Activated CD4-positive, alpha-beta T cell treated with anti-CD3 and anti-CD28 coated beads, Interleukin-2, Interleukin-4, amounts not matched to agents 100 ng/mL and 50 ng/mL, durations not matched to agents 16 hours and 8 hours (primary cell): ENCODE results near the gene MRPS24.

Experiments
- DNase-seq: peaks from one replicate; pipeline ENCODE4 v3.0.0-alpha.2; 2020; ENCODE audit warnings: low spot score

Gene MRPS24

GRCh38 chr7:43877968-43878864, 8.9 kb upstream of the MRPS24 start:
- DNase-seq, result no peak

- DNase-seq, result no peak
Measured at GRCh38 chr7:43876976-43877745, 7.8 kb upstream of the MRPS24 start.

GRCh38 chr7:43876241-43876640, 6.9 kb upstream of the MRPS24 start:
- DNase-seq, result no peak

GRCh38 chr7:43873300-43873699, 4.0 kb upstream of the MRPS24 start:
- no peak for DNase-seq

GRCh38 chr7:43872406-43873110, 3.2 kb upstream of the MRPS24 start:
- no peak for DNase-seq

- DNase-seq, result no peak
Measured at GRCh38 chr7:43871064-43871463, 1.7 kb upstream of the MRPS24 start.

GRCh38 chr7:43870316-43870715, 999 bp upstream of the MRPS24 start:
- no peak for DNase-seq

- no peak for DNase-seq
Measured at GRCh38 chr7:43869867-43870240, 537 bp upstream of the MRPS24 start.

GRCh38 chr7:43868681-43869005, 674 bp downstream of the MRPS24 start:
- DNase-seq, result no peak

GRCh38 chr7:43868181-43868580, 1.1 kb downstream of the MRPS24 start:
- DNase-seq, result no peak

GRCh38 chr7:43865277-43865676, 4.0 kb downstream of the MRPS24 start:
- no peak for DNase-seq

- no peak for DNase-seq
Measured at GRCh38 chr7:43864126-43864525, 5.2 kb downstream of the MRPS24 start.

GRCh38 chr7:43856996-43857395, 12.3 kb downstream of the MRPS24 start:
- DNase-seq, result no peak

GRCh38 chr7:43856316-43856715, 13.0 kb downstream of the MRPS24 start:
- no peak for DNase-seq

- no peak for DNase-seq
Measured at GRCh38 chr7:43855176-43855575, 14.1 kb downstream of the MRPS24 start.

- no peak for DNase-seq
Measured at GRCh38 chr7:43851805-43852204, 17.5 kb downstream of the MRPS24 start.

GRCh38 chr7:43850348-43851116, 18.8 kb downstream of the MRPS24 start:
- no peak for DNase-seq

GRCh38 chr7:43849047-43849446, 20.3 kb downstream of the MRPS24 start:
- DNase-seq, result no peak

- no peak for DNase-seq
Measured at GRCh38 chr7:43847496-43847895, 21.8 kb downstream of the MRPS24 start.

GRCh38 chr7:43844662-43845061, 24.7 kb downstream of the MRPS24 start:
- DNase-seq, result no peak

- DNase-seq, result no peak
Measured at GRCh38 chr7:43844257-43844656, 25.1 kb downstream of the MRPS24 start.

GRCh38 chr7:43843296-43843695, 26.0 kb downstream of the MRPS24 start:
- DNase-seq, result no peak
